ENCODE results near the gene FBLN5.

The FBLN5 gene

DNA sequence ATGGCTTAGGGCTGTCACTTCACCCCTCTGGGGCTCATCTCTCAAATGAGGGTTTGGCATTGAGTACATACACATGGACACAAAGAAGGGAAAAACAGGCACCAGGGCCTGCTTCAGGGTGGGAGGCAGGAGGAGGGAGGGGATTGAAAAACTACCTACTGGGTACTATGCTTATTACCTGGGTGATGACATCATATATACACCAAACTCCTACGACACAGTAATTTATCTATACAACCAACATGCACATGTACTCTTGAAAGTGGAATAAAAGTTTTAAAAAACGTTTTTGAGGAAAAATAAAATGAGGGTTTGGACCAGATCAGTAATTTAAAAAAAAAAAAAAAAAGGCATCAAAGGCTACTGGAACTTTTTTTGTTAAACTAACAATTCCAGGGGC, 76.6 kb downstream of the FBLN5 start:
- no peak for DNase-seq (ENCODE audit: extremely low spot score)
- ChIA-PET CTCF (interaction anchor here (1.0 kb wide), 1 partner anchor 14 kb away, joined by 3 read pairs; no protein-coding TSS in a partner anchor), POLR2A (no interaction called here)
- TF ChIP-seq, protein P1, sequence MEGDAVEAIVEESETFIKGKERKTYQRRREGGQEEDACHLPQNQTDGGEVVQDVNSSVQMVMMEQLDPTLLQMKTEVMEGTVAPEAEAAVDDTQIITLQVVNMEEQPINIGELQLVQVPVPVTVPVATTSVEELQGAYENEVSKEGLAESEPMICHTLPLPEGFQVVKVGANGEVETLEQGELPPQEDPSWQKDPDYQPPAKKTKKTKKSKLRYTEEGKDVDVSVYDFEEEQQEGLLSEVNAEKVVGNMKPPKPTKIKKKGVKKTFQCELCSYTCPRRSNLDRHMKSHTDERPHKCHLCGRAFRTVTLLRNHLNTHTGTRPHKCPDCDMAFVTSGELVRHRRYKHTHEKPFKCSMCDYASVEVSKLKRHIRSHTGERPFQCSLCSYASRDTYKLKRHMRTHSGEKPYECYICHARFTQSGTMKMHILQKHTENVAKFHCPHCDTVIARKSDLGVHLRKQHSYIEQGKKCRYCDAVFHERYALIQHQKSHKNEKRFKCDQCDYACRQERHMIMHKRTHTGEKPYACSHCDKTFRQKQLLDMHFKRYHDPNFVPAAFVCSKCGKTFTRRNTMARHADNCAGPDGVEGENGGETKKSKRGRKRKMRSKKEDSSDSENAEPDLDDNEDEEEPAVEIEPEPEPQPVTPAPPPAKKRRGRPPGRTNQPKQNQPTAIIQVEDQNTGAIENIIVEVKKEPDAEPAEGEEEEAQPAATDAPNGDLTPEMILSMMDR (IDR thresholded peaks at IDR 0.05; ENCODE audit: control extremely low read depth, extremely low read depth, low read depth, missing control alignments): no peak

DNA sequence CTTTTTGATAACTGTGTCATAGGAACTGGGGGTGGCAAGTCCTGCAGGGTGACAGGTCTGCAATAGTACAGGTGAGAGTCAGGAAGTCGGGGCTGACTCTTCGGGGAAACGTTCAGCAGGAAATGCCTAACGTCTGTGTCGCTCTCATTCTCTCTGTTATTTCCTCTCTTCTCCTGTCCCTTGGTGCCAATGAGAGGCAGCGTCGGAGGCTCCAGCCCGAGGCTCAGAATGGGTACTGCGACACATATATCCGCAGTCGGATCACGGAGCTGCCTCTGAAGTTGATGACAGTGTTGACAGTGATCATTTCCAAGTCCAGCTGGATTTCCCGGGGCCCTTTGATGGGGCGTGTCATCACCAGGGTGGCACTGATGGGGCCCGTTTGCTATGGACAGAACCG, 77.5 kb downstream of the FBLN5 start:
- POLR2A ChIA-PET: no interaction called here
- CTCF ChIA-PET: no interaction called here
- DNase-seq (ENCODE audit: extremely low spot score): no peak
- TF ChIP-seq, protein P1 (IDR thresholded peaks at IDR 0.05; ENCODE audit: control extremely low read depth, extremely low read depth, low read depth, missing control alignments): no peak

DNA sequence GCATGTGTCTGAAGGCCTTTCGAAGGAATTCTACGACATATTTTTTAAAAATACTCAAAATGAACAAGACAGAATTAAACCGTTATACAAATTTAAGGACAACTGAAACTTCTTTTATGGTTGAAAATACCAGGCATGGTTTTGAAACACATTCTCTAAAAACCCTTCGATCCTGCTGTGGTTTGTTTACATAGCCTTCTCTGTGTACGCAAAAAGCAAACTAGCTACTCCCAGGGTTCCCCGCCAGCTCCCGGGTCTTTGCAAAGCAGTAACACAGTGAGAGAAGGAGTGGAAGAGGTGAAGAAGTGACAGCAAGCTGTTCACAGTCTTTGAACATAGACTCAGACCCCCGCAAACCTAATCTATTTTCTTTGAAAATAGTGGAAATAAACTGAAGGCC, 77.9 kb downstream of the FBLN5 start:
- ChIA-PET CTCF (no interaction called here), POLR2A (no interaction called here)
- TF ChIP-seq, protein P1 (IDR thresholded peaks at IDR 0.05; ENCODE audit: control extremely low read depth, extremely low read depth, low read depth, missing control alignments): no peak
- no peak for DNase-seq (ENCODE audit: extremely low spot score)

DNA sequence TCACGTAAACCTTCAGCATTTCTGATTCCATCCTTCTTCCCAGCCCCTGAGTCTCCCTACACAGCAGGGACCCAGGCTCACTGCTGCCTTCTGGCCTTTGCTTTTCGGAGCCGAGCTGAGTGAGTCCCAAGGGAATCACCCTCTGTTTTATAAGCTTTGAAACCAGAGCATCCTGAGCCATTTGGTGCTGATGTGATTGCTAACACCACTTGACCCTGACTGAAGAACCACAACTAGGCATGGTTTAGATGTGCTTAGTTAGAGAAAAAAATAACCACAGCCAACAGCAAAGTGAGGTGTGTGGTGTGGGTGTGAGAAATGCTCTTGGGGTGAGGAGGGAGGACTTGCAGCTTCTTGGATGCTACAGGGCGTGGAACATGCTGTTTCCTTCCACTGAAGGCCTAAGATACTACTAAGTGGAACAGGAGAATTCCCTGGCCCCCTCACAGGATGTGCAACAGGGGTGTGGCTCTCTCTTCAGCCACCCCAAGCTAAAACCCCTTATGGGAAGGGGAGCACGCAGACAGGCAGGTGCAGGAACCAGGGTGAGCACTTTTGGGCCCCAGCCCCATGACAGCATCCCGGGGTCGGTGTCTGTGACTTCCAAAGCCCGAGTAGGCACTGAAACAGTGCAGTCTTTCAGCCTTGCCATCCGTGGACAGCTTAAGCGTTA, 80.0 kb downstream of the FBLN5 start, which contains the start of gene TC2N:
Gene TC2N (minus strand): TSS at position 221 of the 673 bp plus-strand sequence. CDS start 53,767 bp downstream, outside the sequence.
- TF ChIP-seq, protein P1 (IDR thresholded peaks at IDR 0.05; ENCODE audit: control extremely low read depth, extremely low read depth, low read depth, missing control alignments): no peak
- CTCF ChIA-PET: interaction anchor here (1.2 kb wide), 1 partner anchor 9 kb away, joined by 3 read pairs; no protein-coding TSS in a partner anchor
- DNase-seq (ENCODE audit: extremely low spot score): no peak
- POLR2A ChIA-PET: no interaction called here

DNA sequence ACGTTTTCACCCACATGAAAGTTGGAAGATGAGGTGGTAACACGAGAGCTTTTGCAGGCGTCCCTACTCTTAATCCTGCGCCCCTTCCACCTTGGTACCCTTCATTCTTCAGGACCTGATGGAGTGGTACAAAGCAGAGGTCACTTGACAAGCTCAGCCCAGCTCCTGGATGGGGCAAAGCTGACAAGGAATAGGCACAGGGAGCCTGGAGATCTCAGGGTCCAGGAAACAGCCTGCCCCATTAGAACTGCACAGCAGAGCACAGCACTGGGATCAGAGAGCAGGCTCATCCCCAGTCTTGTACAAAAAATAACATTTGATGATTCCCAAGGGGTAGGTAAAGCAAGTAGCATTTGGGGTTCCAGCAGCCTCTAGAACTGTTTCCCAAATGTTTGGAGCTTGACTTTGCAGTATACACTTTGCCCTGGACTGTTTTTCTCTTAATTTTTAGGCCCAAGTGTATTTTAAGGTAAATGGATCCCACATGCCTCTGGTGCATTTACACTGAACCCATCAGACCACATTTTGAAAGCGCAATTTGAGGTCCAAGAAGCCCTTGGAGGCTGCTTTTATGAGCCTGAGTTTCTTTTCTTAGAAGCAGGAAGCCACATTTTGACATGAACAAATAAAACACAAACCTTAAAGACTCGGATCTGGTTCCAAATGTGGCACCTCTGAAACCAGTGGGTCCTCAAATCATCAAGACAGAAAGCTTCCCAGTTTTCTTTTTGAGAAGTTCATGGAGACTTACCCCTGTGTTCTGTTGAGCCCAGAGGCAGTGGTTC, 80.8 kb downstream of the FBLN5 start:
- POLR2A ChIA-PET: no interaction called here
- TF ChIP-seq, protein P1 (IDR thresholded peaks at IDR 0.05; ENCODE audit: control extremely low read depth, extremely low read depth, low read depth, missing control alignments): no peak
- CTCF ChIA-PET: interaction anchor here (1.2 kb wide), 1 partner anchor 10 kb away, joined by 3 read pairs; no protein-coding TSS in a partner anchor
- no peak for DNase-seq (ENCODE audit: extremely low spot score)

DNA sequence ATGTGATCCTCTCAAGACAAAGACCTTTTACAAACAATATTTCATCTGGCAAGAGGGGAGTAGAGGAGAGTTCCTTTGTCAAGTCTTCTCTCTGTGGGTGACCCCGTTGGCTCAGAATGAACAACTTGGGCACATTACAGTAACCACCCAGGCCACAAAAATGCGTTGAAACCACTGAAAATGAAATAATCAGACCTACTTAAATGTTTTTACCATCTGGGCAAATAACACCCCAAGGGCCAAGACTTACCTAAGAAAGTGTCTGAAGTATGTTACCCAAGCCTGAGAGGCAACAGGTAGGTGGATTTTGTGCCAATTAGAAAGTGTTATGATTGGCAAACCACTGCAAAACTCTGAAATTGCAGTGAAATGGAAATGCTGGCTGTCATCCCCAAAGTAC, 81.4 kb downstream of the FBLN5 start:
- ChIA-PET POLR2A (no interaction called here), CTCF (interaction anchor here (1.2 kb wide), 1 partner anchor 11 kb away, joined by 3 read pairs; no protein-coding TSS in a partner anchor)
- DNase-seq (ENCODE audit: extremely low spot score): no peak
- TF ChIP-seq, protein P1 (IDR thresholded peaks at IDR 0.05; ENCODE audit: control extremely low read depth, extremely low read depth, low read depth, missing control alignments): no peak

Measured in GM10248 (cell line).